Fibroblast of the aortic adventitia (primary cell): ENCODE measurements around the gene KCNT2. TPM values are rescaled to one million over a fixed set of nuclear protein-coding genes. Genes with fewer than 3 reads are reported as not detected.

Experiments
- DNase-seq: peaks from one replicate; pipeline ENCODE4 v3.0.0-alpha.2; 2010; ENCODE audit warnings: low read depth
- H3K4me3 ChIP-seq: 2 replicates; pipeline ENCODE4 v1.5.1; 2011; ENCODE audit warnings: low read depth, mild to moderate bottlenecking, control low read depth, low read length, moderate library complexity
- CTCF ChIP-seq: IDR thresholded peaks from 2 replicates; pipeline ENCODE4 v1.5.1; 2011; ENCODE audit warnings: mild to moderate bottlenecking, low read length, control low read depth, inconsistent platforms; ENCODE audit not compliant: insufficient read depth
- total RNA-seq: library from RNA; depleted of rRNA; stranded (reverse); fragments of >200 nt; gene quantifications from 2 replicates; pipeline ENCODE4 v1.2.3, GENCODE V29; 2012; ENCODE audit warnings: low replicate concordance

KCNT2 gene
- total RNA-seq, 1 donor, result 8.0 TPM

GRCh38 chr1:196259316-196259715 lies 348.9 kb downstream of the KCNT2 start:
- TF ChIP-seq CTCF, result no peak
- no peak for DNase-seq
- no peak overlapping the region for H3K4me3 ChIP-seq

- no peak for TF ChIP-seq CTCF
These were observed 352.5 kb downstream of the KCNT2 start for GRCh38 chr1:196255762-196256161.

GRCh38 chr1:196229546-196229945 lies 378.7 kb downstream of the KCNT2 start:
- DNase-seq, result no peak
- TF ChIP-seq CTCF, result no peak
- no peak overlapping the region for H3K4me3 ChIP-seq

More at GRCh38 chr1:196255762-196256161, 352.5 kb downstream of the KCNT2 start:
- DNase-seq, result no peak
- H3K4me3 ChIP-seq, result no peak overlapping the region

- no peak for TF ChIP-seq CTCF
- no peak for DNase-seq
These were observed 393.4 kb downstream of the KCNT2 start for GRCh38 chr1:196214866-196215265.

GRCh38 chr1:196209983-196210382 lies 398.3 kb downstream of the KCNT2 start:
- H3K4me3 ChIP-seq, result no peak overlapping the region
- DNase-seq, result peak; percentile 82
- TF ChIP-seq CTCF, result no peak

More at GRCh38 chr1:196214866-196215265, 393.4 kb downstream of the KCNT2 start:
- H3K4me3 ChIP-seq, result no peak overlapping the region

- DNase-seq, result peak; percentile 36
- H3K4me3 ChIP-seq, result no peak overlapping the region
- no peak for TF ChIP-seq CTCF
These were observed 399.0 kb downstream of the KCNT2 start for GRCh38 chr1:196209265-196209664.

GRCh38 chr1:196207612-196208217 lies 400.5 kb downstream of the KCNT2 start:
- DNase-seq, result peak; percentile 15
- TF ChIP-seq CTCF, result no peak
- no peak overlapping the region for H3K4me3 ChIP-seq
